Loucy (cell line): ENCODE results near the gene CDH13.

ENCODE experiments used
- CTCF ChIP-seq: fragments of 200-600 bp; sonication (generic); conservative IDR thresholded peaks from 2 replicates; pipeline ENCODE4 v1.5.1; 2014; ENCODE audit warnings: mild to moderate bottlenecking, antibody characterized with exemption, low read length
- EZH2phosphoT487 ChIP-seq: fragments of 200-600 bp; IDR thresholded peaks from 2 replicates; pipeline ENCODE4 v1.6.1; 2018; ENCODE audit warnings: antibody characterized with exemption, mild to moderate bottlenecking, moderate library complexity, borderline replicate concordance

GRCh38 chr16:82763371-82763770 lies 136.6 kb downstream of the CDH13 start:
- no peak for TF ChIP-seq EZH2phosphoT487
- no peak for TF ChIP-seq CTCF
